NCI-H1048 (cell line): ENCODE data around the gene PARD3B.

Experiments
- DNase-seq: peaks from one replicate; lab custom pipeline; 2025; lab: John Stamatoyannopoulos, UW

Gene PARD3B, protein sequence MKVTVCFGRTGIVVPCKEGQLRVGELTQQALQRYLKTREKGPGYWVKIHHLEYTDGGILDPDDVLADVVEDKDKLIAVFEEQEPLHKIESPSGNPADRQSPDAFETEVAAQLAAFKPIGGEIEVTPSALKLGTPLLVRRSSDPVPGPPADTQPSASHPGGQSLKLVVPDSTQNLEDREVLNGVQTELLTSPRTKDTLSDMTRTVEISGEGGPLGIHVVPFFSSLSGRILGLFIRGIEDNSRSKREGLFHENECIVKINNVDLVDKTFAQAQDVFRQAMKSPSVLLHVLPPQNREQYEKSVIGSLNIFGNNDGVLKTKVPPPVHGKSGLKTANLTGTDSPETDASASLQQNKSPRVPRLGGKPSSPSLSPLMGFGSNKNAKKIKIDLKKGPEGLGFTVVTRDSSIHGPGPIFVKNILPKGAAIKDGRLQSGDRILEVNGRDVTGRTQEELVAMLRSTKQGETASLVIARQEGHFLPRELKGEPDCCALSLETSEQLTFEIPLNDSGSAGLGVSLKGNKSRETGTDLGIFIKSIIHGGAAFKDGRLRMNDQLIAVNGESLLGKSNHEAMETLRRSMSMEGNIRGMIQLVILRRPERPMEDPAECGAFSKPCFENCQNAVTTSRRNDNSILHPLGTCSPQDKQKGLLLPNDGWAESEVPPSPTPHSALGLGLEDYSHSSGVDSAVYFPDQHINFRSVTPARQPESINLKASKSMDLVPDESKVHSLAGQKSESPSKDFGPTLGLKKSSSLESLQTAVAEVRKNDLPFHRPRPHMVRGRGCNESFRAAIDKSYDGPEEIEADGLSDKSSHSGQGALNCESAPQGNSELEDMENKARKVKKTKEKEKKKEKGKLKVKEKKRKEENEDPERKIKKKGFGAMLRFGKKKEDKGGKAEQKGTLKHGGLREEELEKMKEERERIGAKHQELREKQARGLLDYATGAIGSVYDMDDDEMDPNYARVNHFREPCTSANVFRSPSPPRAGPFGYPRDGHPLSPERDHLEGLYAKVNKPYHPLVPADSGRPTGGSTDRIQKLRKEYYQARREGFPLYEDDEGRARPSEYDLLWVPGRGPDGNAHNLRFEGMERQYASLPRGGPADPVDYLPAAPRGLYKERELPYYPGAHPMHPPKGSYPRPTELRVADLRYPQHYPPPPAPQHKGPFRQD (N-terminal part only)

DNA sequence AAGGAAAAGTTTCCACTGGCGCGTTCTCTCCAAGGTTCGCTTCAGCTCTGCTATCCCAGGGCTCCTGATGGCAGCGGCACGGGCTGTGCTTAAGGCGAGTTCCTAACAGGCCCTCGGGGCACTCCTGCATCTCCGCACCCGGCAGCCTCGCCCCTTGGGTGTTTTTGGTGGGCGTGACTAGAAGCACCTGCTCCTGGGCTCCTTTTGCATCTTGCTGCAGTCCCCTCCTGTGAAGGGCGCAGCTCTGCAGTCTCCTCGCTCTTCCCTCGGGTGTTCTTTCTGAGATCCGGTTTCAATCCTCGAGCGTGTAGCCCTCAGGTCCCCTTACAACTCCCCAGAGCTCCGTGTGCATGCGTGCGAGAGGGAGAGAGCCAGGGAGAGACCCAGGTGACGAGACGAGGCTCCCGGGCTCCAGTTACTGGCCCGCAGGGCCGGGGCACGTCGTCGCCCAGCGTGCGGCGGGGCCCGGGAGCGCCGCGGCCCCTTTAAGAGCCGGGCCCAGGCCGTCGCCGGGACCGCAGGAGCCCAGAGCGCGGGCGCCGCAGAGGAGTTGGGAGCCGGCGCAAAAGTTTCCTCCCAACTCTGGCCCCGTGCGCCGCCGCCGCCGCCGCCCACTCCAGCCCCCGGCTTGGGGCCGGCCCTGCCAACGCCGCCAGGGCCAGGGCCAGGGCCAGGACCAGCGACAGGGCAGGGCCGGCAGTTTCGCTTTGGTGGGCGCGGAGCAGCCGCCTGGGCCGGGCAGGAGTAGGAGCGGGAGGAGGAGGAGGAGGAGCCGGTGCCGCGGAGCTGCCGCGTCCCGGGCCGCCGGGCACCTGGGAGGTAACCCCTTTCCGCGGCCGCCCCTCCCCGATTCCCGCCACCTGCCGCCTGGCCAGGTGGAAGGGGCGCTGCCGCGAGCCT is at the start of gene PARD3B:
Gene PARD3B, plus strand, starts transcription at position 515 of the 900 bp plus-strand sequence. CDS start 525 bp downstream, outside the sequence.
- no peak for DNase-seq

DNA sequence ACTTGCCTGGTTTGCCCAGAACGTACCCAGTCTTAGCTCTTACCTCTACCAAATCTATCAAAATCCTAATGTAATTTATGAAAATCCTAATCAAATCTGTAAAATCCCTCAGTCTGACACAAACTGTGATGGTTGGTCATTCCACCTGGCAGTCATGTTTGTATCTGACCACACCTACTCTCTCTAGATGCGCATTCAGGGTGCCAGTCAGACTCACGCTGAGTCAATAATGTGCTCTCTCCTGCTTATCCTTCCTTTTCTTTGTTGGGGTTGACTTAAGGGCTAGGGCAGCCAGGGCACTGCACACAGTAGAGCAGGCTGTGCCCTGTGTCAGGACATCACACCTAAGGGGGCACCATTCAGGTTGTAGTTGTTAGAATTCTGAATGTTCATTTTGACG is 48.5 kb upstream of the PARD3B start:
- no peak for DNase-seq

DNA sequence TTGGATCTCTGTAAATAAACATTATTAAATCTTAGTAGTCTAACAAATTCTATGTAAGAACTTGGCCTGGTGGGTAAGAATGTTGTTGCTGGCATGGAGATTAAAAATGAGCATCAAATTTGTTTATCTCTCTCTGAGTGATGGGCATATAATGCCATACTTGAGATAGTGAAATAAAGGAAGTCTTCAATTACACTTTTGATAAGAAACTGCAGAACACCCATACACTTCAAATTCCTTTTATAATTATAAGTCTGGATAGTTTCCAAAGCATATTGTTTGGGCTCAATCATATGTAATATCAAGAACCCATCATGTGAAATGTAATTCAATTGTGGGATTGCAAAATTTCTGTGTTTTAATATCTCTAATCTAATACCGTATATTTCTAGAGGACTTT is 47.4 kb upstream of the PARD3B start:
- DNase-seq: no peak

DNA sequence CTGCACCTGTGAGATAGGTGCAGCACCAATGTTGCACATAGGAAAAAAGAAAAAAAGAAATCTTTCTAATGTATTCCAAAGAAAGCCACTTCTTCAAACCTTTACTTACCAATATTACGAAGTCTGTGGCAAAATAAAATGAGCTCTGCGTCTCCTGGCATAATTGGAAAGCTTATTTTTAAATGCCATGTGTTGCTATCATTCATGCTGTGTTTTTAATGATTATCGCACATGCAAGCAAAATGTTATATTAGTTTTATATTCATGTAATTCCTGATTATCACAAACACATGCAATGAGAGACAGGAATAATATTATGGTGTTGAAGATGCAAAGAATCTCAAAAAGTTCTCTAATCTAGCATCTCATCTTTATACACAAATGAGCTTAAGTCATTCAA is 47.0 kb upstream of the PARD3B start:
- DNase-seq: no peak

DNA sequence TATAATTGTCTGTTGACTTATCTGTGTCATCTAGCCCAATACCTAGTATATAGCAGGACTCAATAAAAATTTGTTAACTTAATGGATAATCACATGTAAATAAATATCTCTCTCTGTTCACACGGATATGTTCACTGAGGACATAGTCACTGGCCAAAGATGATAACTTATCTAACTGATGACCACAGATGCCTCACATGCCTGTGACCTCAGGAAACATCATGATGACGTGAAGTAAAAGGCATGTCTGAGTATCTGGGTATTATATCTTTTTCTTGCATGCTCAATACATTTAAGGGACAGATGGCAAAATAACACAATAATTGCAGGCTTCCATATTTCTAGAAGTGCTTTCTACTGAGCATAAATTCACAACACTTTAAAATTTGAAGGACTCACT is 41.4 kb upstream of the PARD3B start:
- no peak for DNase-seq

DNA sequence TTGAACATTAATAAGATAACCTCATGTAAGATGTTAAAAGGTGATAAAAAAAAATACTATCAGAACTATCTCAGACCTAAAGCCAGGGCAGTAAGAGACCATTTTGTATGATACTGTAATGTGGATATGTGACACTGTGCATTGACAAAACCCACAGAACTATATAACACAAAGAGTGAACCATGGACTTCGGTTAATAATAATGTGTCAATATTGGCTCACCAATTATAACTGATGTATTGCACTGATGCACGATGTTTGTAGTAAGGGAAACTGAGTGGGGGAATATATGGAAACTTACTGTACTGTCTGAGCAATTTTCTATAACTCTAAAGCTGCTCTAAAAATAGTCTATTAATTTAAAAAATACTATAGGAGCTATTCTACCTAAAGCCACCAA is 40.7 kb upstream of the PARD3B start:
- DNase-seq: no peak

DNA sequence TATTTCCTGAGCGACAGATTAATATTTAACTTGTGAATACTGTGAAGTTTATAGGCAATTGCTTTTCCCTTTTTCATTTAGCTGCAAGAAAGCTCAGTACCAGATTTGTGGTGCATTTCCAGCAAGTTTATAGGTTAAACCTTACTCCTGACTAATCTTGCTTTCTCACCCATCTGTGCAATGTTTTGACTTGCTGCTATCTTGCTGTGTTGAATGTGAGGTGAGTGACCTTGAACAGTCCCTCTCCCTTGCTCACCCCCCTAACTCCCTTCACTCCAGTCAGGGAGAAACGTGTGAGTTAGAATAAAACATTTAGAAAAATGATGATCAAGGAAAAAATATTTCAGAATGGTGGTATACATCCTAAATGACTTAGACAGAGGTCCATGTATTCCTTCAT is 39.8 kb upstream of the PARD3B start:
- no peak for DNase-seq

DNA sequence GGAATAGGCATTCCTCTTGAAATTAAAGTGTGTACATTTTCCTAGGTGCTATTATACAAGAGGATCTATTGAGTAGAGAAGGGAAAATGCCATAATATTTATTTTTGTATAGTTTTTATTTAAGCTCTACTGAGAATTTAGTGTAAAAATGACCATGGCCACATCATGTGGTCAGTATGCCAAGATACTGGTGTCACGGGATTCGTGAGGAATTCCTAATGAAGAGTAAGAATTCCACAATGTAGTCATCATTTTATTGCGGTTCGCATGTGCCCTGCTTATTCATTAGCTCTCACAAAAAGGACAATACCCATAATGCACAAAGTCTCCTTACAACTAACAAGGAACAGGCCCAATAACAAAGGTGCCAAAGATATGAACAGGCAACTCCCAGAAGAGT is 39.3 kb upstream of the PARD3B start:
- no peak for DNase-seq

DNA sequence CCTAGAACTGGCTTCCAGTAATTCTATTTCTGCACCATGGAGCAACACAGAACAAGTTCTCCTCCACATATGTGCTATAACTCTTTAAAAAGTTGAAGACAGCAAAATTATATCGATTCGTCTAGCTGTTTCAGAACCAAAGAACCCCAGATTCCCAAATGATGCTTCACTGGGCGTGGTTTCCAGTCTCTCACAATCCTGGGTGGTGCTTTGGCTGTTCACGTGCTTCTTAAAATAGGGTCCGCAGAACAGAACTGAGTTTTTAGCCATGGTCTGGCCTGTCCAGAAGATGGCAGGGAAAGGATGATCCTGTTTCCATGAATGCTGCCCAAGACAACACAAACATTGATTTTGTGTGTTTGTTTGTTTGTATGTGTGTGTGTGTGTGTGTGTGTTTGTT is 37.6 kb upstream of the PARD3B start:
- DNase-seq: no peak

DNA sequence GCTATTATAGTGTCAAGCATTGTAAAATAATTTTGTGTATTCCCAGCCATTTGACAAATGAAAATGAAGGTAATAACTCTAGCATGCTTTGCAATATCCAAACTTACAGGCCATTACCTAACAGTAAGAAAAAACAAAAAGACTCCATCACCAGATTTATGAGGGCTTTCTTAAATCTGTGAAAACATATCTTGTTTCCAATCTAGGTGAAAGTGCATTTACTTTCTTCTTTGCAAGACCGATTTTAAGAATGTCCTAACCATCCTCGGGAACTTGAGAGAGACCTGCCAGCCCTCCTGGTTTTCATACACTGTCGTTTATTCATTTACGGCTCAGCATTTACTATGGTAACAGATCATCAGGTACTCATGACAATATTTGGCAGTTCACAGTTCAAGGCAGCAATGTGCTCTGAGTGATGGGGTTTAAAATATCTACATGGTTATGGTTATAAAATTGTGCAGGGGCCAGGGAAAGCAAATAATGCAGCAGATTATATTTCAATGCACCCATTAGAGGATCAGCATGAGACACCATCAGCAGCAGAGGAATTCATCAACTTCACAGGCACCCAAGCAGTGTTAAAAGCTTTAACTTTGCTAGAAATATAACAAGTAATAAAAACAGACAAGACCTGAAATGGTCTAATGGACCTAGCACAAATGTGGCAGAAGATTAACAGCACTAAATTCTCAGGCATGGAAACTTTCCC is 34.4 kb upstream of the PARD3B start:
- DNase-seq: no peak

DNA sequence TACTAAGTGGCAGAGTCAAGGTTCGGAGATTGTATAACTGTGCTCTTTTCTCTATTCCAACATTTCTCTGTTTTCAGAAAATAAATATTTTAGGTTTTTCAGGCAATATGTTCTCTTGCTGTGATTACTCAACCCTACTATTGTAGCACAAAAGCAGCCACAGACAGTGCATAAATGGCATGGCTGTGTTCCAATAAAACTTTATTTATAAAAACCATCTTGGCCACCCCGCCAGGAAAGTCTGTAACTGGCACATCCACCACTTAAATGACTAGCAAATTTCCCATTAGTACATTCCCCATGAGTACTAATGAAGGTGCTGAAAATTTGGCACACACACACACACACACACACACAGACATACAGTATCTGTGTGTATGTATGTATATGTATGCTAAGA is 30.8 kb upstream of the PARD3B start:
- no peak for DNase-seq

DNA sequence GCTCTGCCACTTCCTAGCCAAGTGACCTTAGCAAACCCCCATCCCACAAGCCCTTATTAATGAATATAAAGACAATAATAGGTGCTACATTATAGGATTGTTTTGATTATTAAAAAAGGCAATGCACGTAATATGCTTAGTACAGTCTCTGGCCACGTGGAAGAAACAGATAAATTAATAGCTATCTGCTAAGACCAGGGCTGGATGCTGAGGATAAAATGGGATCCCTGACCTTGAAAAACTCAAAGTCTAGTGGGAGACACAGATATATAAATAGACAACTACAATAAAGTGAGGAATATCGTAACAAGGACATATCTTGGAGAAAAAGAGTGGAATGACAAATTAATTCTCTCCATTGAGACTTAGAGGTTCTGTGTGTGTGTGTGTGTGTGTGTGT is 29.9 kb upstream of the PARD3B start:
- no peak for DNase-seq

DNA sequence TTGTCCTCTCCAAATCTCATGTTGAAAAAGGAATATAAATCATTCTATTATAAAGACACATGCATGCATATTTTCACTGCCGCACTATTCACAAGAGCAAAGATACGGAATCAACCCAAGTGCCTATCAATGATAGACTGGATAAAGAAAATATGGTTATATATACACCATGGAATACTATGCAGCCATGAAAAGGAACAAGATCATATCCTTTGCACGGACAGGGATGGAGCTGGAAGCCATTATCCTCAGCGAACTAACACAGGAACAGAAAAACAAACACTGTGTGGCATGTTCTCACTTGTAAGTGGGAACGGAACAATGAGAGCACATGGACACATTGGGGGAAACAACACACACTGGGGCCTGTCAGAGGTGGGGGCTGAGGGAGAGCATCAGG is 28.1 kb upstream of the PARD3B start:
- DNase-seq: no peak

DNA sequence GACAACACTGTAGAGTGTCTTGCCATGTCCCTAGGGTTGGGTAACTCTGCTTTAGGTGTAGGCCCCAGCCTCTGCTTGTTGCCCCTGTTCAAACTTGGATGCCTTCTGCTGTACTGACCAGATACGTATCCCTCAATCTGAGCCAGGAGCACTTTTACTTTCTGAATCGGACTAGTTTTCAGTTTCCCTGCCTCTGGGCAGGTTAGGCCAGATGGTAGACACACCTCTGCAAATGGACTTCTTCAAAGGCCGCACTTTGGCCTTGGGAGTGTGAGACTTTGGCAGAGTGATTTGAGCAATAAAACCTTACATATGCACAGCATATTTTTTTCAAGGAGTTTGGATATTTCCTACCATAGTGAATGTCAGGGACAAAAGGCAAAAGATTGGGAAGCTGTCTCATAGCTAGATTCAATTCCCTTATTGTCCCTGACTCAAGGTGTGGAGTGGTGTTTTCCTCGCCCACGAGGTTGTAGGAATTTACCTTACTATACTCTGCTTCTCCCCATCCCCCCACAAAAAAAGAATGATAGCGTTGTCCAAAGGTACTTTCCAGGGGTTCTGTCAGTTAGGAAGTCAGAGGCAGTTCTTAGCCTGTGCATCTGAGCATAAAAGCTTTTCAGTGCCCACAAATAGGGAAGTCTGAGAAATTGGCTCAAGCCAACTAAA is 15.3 kb upstream of the PARD3B start:
- no peak for DNase-seq

DNA sequence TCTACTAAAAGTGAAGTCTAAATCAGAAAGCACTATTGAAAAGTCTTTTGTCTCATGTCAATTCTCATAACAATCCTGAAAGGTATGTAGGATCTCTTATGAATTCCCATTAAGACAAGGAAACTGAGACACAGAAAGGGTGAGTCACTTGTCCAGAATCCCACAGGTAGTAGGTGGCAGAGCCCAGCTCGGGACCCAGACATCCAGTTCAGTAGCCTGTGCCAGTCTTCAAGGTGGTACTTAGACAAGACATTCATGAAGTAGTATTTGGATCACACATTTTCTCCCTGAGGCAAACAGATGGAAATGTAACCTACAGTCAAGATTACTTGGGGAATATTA is 14.8 kb upstream of the PARD3B start:
- no peak for DNase-seq

DNA sequence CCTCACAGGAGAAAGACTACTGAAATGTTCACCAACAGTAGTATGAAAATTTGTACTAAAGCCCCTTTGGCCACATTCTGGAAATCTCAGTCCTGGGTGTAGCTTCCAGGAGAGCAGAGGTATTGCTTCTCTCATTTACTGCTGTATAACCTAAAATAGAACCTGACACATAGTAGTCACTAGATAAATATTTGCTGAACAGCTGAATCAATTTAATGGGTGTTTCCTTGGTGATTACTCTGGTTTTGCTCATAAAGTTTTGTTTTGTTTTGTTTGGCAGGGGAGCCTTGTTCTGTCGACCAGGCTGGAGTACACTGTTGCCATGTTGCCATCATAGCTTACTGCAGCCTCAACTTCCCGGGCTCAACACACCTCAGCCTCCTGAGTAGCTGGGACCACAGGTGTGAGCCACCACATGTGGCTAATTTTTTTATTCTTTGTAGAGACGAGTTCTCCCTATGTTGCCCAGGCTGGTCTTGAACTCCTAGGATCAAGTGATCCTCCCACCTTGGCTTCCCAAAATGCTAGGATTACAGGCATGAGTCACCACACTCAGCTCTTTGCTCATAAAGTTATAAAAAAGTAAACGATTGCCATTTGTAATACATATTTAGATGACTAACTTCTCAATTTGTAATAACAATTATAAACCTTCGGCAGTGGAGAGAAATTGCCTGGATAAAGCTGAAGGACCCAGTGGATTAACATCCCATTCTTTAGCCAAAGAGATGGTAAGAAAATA is 11.5 kb upstream of the PARD3B start:
- DNase-seq: no peak

DNA sequence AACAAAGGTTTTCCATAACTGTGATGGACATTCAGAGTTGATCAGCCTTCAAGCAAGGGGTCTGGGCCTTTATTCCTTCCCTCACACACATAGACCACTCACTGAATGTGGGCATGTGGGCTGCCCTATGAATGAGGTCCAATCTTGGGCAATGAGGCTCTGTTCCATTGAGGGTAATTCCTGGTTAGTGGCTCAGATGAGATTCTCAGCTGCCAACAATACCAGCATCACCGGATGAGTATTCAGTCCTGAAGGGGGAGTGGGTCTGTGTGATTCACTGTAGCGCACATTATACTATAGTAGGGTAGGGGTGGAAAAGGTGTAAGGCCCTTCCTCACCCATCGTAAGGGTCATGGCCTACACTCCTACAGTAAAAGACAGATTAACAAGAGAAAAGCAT is 9.9 kb upstream of the PARD3B start:
- no peak for DNase-seq

DNA sequence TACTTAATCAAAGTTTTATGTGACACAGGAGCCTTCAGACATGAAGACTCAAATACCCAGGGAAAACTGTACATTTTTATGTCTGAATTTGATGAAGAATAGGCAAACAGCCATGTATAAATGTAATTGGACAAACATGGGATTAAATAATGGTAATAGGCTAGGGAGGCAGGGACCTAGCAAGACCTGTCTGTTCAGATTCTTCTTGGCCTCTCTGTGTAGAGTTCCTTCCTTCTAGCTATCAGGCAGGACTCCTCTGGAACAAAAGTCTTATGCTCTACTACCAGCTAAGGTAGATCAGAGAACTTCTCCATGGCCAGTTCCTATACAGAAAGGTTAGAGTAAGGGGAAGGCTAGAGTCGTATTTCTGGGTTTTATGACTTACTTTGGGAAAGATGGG is 9.5 kb upstream of the PARD3B start:
- DNase-seq: no peak

DNA sequence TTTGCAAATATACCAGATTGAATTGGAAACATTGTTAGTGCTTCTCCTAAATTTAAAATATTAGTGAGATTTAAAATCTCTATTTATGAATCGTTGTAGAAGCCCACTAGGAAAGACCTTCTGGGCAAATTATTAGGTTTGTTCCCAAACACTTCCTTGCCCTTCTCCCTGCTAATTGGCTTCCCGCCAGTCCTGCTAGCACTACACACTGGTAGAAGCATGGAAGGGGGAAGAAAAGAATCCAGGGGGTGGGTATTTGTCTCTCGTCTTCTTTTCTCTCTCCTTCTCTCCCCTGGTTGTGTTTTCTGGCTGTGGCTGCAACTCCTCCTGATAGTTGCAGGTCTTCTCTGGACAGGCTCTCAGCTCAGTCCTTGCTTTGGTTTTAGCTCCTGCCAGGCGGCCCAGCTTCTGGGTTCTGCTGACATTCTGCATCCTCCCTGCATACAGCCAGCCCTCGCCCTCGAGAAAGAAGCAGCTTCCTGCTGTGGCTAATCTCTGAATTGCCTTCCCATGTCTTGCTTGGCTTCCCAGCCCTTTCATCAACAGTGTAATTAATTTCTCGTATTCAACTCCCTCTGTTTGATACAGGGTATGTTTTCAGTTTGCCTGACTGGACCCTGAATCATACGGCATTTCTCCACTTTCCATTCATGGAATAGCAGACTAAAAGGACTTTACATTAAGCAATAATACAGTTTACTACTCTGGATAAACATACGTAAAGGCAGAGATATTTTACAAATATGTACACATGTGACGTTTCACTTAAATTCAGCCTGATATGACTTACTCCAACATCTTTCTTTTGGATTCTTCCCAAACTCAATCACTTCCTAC is 6.9 kb upstream of the PARD3B start:
- DNase-seq: no peak
